ENCODE measurements around the gene PPFIBP1.
"Not testable (repeated sequence)": the region's sequence is repeated elsewhere in the genome, so short reads cannot be mapped to it uniquely, and the experiment has no call there.

Gene PPFIBP1

GRCh38 chr12:27730097-27730588, 206.1 kb downstream of the PPFIBP1 start:
- no peak for DNase-seq

DNA sequence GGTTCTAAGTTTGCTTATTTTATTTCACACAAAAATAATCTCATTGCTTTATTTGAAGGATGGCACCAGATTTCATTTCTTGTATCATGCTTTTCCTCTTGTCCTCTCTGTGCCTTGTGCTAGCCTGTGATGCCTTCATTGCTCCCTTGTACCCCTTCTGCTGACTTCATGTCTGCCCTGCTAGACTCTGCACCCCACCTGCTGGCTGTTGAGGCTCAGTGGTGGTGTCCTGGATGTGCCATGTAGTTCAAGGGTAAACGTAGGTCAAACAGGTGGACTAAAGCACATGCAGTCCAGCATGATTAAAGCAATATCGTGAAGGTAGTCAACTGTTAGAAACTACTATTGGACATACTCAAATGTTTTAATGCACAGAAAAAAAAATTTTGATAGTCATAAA, 208.3 kb downstream of the PPFIBP1 start:
- DNase-seq, result no peak

- peak; percentile 37 for DNase-seq
Observed at GRCh38 chr12:27733052-27733656, 209.1 kb downstream of the PPFIBP1 start.

GRCh38 chr12:27733791-27734190, 209.8 kb downstream of the PPFIBP1 start:
- no peak for DNase-seq

DNA sequence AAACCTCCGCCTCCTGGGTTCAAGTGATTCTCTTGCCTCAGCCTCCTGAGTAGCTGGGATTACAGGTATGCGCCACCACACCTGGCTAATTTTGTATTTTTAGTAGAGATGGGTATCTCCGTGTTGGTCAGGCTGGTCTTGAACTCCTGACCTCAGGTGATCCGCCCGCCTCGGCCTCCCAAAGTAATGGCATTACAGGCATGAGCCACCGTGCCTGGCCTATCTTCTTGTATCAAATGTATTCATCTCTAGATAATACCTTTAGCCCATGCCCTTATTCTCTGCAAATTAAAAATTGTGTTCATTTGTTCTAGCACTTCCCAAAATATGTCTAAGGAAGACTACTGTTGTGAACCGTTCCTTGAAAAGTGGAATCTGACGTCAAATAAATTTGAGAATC, 210.3 kb downstream of the PPFIBP1 start:
- not testable (repeated sequence) for DNase-seq

- DNase-seq, result no peak
Observed at GRCh38 chr12:27743601-27744000, 219.6 kb downstream of the PPFIBP1 start.

Data from activated CD4-positive, alpha-beta T cell treated with anti-CD3 and anti-CD28 coated beads, Interleukin-2, amount 50 U/mL, for 1 hour (primary cell).